Measurements from ENCODE around the gene MALT1. TPM values are rescaled to one million over a fixed set of nuclear protein-coding genes. Genes with fewer than 3 reads are reported as not detected.

MALT1 gene
- total and polyA plus RNA-seq, 8 donors, result 3.2 to 12.9 (median 7.1) TPM

DNA sequence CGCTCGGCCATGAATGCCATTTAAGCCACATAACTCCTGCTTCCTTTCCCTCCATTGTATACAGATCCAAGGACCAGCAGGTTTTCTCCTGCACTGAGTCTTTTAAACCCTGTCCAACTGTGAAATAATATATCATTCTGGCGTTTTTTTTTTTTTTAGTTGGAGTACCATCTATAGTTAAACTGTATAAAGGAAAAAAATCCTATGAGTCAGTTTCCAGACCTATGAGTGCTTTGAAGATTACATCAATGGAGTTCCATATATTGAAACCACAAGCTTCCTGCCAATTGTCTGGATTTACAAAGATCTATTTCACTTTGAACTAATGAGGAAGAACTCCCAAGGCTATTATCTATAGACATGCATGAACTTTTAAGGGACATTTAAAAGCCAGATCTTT lies 2.4 kb upstream of the MALT1 start:
- DNase-seq, result no peak
- Histone ChIP-seq H3K27me3 (no peaks in the 10 kb centered on the region), H3K27ac (no peak overlapping the region), H3K4me3 (no peak overlapping the region), H3K4me1 (peaks cover 0 to 11% (median 8%) of the 10 kb centered on the region in 3 donors), H3K9me3 (no peaks in the 10 kb centered on the region), H3K36me3 (no peaks in the 10 kb centered on the region)
- intact Hi-C loops (cut with DNase I), result no loop called here
- TF ChIP-seq, protein P1, sequence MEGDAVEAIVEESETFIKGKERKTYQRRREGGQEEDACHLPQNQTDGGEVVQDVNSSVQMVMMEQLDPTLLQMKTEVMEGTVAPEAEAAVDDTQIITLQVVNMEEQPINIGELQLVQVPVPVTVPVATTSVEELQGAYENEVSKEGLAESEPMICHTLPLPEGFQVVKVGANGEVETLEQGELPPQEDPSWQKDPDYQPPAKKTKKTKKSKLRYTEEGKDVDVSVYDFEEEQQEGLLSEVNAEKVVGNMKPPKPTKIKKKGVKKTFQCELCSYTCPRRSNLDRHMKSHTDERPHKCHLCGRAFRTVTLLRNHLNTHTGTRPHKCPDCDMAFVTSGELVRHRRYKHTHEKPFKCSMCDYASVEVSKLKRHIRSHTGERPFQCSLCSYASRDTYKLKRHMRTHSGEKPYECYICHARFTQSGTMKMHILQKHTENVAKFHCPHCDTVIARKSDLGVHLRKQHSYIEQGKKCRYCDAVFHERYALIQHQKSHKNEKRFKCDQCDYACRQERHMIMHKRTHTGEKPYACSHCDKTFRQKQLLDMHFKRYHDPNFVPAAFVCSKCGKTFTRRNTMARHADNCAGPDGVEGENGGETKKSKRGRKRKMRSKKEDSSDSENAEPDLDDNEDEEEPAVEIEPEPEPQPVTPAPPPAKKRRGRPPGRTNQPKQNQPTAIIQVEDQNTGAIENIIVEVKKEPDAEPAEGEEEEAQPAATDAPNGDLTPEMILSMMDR (IDR thresholded peaks at IDR 0.05), result no peak
- 51 to 63% methylated on average over 3 of the region's 3 CpGs for WGBS, 2 donors
- no peak for FAIRE-seq
- no peak for ATAC-seq

DNA sequence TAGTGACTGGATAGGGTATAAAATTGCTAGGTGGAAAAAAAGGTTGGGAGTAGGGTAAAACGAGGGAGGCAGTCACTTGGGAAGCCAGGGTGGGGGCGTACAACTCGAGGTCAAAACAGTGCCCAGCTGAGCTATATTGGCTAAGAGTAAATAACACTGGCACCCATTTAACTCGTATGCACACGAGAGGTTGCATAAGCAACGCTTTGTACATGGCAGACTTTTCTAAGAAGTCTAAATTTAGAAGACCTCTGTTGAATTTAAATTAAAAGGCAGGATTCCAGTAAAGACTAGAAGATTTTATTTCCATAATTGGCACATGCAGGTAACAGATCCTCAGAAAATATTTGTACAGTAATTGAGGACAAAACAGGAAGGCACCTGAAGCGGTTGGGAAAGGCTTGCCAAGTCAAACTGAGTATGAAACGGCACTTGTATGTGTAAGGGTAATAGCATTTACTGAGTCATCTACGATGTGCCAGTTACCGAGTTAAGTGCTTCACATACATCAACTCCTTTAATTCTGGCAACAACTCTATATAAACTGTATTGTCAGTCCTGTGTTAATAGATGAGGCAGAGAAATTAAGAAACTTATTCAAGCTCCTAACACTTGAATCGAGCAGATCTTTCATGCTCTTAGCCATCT lies 1.4 kb upstream of the MALT1 start:
- Histone ChIP-seq H3K4me1 (peaks cover 0 to 11% (median 8%) of the 10 kb centered on the region in 3 donors), H3K9me3 (no peaks in the 10 kb centered on the region), H3K27ac (no peak overlapping the region), H3K36me3 (no peaks in the 10 kb centered on the region), H3K27me3 (no peaks in the 10 kb centered on the region), H3K4me3 (no peak overlapping the region)
- intact Hi-C loops (cut with DNase I), result no loop called here
- FAIRE-seq (no peak), DNase-seq (no peak), ATAC-seq (no peak)
- WGBS, 2 donors, result 63 to 69% methylated on average over 11 of the region's 11 CpGs
- TF ChIP-seq, protein P1 (IDR thresholded peaks at IDR 0.05), result no peak

DNA sequence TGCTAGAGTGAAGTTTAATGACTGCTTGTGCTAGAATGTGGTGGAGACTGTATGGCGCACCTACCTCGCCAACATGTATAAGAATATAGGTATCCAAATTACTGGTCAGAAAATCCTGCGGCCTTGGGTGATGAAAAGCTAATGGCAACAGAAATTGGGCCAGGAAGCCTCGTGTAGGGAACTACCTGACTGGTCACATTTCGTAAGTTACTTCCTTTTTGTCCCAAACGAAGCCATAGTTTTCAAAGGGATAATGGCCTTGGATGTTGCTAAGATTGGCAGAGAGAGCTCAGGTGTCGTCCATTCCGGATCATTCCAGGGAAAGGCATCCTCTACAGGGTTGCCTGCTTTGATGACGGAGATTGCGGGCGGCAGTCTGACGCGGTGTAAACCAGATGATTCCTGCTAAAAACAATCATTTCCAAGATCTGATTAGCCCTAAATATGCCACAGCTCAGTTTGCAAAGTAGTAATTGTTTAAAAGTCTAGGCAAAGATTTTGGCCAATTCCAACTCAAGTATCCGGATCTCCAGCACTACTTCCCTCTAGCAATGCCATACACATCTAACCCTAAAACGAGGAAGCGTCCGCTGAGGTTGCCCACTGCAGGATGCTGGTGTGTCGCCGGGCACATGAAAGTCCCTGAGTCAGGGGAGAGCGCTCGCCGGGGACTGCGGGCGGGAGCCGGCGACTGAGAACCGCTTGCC lies 708 bp upstream of the MALT1 start:
- ATAC-seq (peak in 1 of 4 donors; percentile 50), FAIRE-seq (no peak), DNase-seq (no peak)
- Histone ChIP-seq H3K27me3 (no peaks in the 10 kb centered on the region), H3K4me3 (peak overlapping the region; percentile 61 to 76 (median 74)), H3K27ac (peak overlapping the region in 3 of 4 donors; percentile 88 to 94 (median 91)), H3K4me1 (peaks cover 0 to 11% (median 8%) of the 10 kb centered on the region in 3 donors), H3K9me3 (no peaks in the 10 kb centered on the region), H3K36me3 (no peaks in the 10 kb centered on the region)
- TF ChIP-seq, protein P1 (IDR thresholded peaks at IDR 0.05), result no peak
- intact Hi-C loops (cut with DNase I), result no loop called here
- 18 to 21% methylated on average over 27 of the region's 27 CpGs for WGBS, 2 donors

DNA sequence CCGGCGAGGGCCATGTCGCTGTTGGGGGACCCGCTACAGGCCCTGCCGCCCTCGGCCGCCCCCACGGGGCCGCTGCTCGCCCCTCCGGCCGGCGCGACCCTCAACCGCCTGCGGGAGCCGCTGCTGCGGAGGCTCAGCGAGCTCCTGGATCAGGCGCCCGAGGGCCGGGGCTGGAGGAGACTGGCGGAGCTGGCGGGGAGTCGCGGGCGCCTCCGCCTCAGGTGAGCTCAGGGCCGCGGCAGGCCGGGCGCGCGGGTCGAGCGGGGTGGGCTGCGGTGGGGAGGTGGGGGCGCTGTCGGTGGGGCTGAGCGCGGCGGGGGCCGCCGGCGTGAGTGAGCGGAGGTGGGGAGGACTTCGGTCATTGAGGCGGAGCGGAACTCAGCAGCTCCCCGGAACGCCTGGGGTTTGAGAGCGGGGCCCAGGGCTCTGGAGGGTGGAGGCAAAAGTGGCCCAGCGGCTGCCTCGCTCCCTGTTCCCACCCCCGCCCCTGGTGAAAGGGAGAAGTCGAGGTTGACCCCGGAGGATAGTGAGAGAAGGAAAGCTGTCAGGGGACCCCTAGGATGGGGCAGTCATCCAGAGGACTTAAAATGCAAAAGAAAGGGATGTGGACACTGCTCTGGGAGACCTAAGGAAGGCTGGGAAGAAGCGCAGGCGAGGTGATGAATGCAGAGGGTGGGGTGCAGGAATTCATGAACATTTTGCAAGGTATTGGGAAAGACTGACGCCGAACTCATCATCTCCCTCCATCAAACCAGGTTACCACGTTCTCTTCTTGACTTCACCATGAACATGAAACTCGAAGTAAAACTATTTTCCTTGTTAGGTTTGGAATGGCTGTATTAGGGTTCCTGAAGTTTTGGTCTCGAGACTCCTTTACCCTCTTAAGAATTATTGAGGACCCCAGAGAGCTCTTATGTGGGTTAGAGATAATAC lies 633 bp downstream of the MALT1 start:
- FAIRE-seq, result no peak
- 0 to 1% methylated on average over 44 to 64 of the region's 64 CpGs for WGBS, 2 donors
- intact Hi-C loops (cut with DNase I), result no loop called here
- TF ChIP-seq, protein P1 (IDR thresholded peaks at IDR 0.05), result no peak
- H3K4me3 ChIP-seq, result peak overlapping the region; percentile 61 to 76 (median 74)
- H3K4me1 ChIP-seq, result peaks cover 0 to 11% (median 8%) of the 10 kb centered on the region in 3 donors
- peak; percentile 36 to 74 (median 50) for ATAC-seq
- H3K9me3 ChIP-seq, result no peaks in the 10 kb centered on the region
- peak overlapping the region; percentile 63 to 94 (median 90) for H3K27ac ChIP-seq
- no peaks in the 10 kb centered on the region for H3K36me3 ChIP-seq
- no peaks in the 10 kb centered on the region for H3K27me3 ChIP-seq
- DNase-seq, result peak; percentile 46 to 87 (median 66)
